Heart right ventricle (tissue), 16 donors: Measurements from ENCODE around the gene KIF26B. TPM values are rescaled to one million over a fixed set of nuclear protein-coding genes. Genes with fewer than 3 reads are reported as not detected.

Experiments
- ATAC-seq, 8 donors: fragments of 200-7000 bp; cut with Tn5 transposase; one replicate each; pipeline ENCODE4 v1.9.1; 2020; ENCODE audit warnings: mild to moderate bottlenecking in 8 of 8, moderate library complexity in 8 of 8, moderate number of reproducible peaks in 1 of 8
- DNase-seq, 2 donors: peaks; one replicate each; pipeline ENCODE4 v3.0.0-alpha.2; 2020
- H3K27ac ChIP-seq, 10 donors: fragments of 200-600 bp; sonication (generic) in 2 of 10; one replicate each; pipeline versions ENCODE4 v1.5.0 to v1.8.0; 2020 to 2022; ENCODE audit warnings: mild to moderate bottlenecking in 3 of 10
- H3K27me3 ChIP-seq, 7 donors: fragments of 200-600 bp; one replicate each; pipeline ENCODE4 v1.8.0; 2021 to 2022; ENCODE audit warnings: mild to moderate bottlenecking in 2 of 7
- H3K36me3 ChIP-seq, 9 donors: fragments of 200-600 bp; sonication (generic) in 1 of 9; one replicate each; pipeline versions ENCODE4 v1.5.0 to v1.8.0; 2020 to 2022; ENCODE audit warnings: mild to moderate bottlenecking in 2 of 9
- H3K4me1 ChIP-seq, 9 donors: fragments of 200-600 bp; sonication (generic) in 1 of 9; one replicate each; pipeline versions ENCODE4 v1.5.0 to v1.8.0; 2020 to 2022; ENCODE audit warnings: mild to moderate bottlenecking in 4 of 9
- H3K4me3 ChIP-seq, 10 donors: fragments of 200-600 bp; sonication (generic) in 2 of 10; one replicate each; pipeline versions ENCODE4 v1.5.0 to v1.8.0; 2020 to 2022; ENCODE audit warnings: mild to moderate bottlenecking in 7 of 10, moderate library complexity in 2 of 10
- H3K9me3 ChIP-seq, 11 donors: fragments of 200-600 bp in 10 of 11; sonication (generic) in 2 of 11; one replicate each; pipeline versions ENCODE4 v1.5.0 to v1.8.0; 2013 to 2022; ENCODE audit warnings: mild to moderate bottlenecking in 2 of 11, control low read depth in 1 of 11, moderate library complexity in 1 of 11
- CTCF ChIP-seq, 9 donors: fragments of 200-600 bp; sonication (generic) in 2 of 9; IDR thresholded peaks; one replicate each; pipeline versions ENCODE4 v1.5.0 to v1.8.0; 2021 to 2022; ENCODE audit warnings: antibody characterized with exemption in 9 of 9, mild to moderate bottlenecking in 5 of 9, moderate library complexity in 1 of 9
- WGBS, 2 donors: extraction: QIAGEN DNeasy Blood & Tissue Kit; methylation state at CpG; one replicate each; pipeline ENCODE4 v1.1.7; 2013; ENCODE audit warnings: inconsistent platforms in 1 of 2; 5-methylcytosine and 5-hydroxymethylcytosine counted together
- intact Hi-C, 10 donors: fragments of 100-400 bp; cut with DNase I; formaldehyde crosslinking; loops; one replicate each; pipeline versions ENCODE4 v1.11.1 to v1.14.2; 2022
- polyA plus RNA-seq, 2 donors: library from polyadenylated mRNA; stranded (reverse); fragments of 200-250 nt; gene quantifications; one replicate each; pipeline ENCODE4 v1.2.3, GENCODE V29; 2013
- total RNA-seq, 10 donors: library from RNA; stranded (reverse); fragmentation: NEBNext Ultra II Directional in 3 of 10; extraction: Animal tissue kit (Norgen Biotek cat#: 25700) in 3 of 10; gene quantifications; one replicate each; pipeline versions ENCODE4 v1.2.1 to v1.2.4, GENCODE V29; 2021 to 2023
- donor health status: Arrhythmogenic right ventricular cardiomyopathy.
- donor health status: ischemic (EF 13 %, LVEDD 7.1; RV severe dilation, severe dysfunction).
- donor health status: healthy with polysubstance abuse.
- donor health status: DM: no; HTN: yes; CAD: no.
- donor health status: DM: no; HTN: no; CAD: no.
- donor health status: ischemic (EF 25% LVEDD 6.9; RV normal size, moderate dysfunction).
- donor health status: ischemic (EF 25% LVEDD 5.7; RV mildly dilated, moderate dysfunction).
- donor health status: healthy.
- donor health status: DM: yes; HTN: yes; CAD: no.
- donor health status: Ischemic cardiomyopathy.
- donor health status: ischemic (EF 35%, LVEDD 5.7; RV mildly dilated, moderate dysfunction).
- donor health status: nonischemic (EF 11% LVEDD 7.7; RV severe dilation, severe dysfunction).
- donor health status: DM: yes; HTN: yes; CAD: no.
- donor health status: PGD.
- donor health status: ischemic (EF 29% LVEDD 5.4; RV normal size, mild dysfunction).
- donor health status: nonischemic (EF 23%, LVEDD 6.1; RV moderate dilation, normal function).

The KIF26B gene
- total and polyA plus RNA-seq, 12 donors: 0.66 to 8.8 (median 2.8) TPM

- Histone ChIP-seq H3K27ac (peak overlapping the region in 3 of 10 donors; percentile 20 to 71 (median 68)), H3K27me3 (peaks cover 0 to 23% (median 4%) of the 10 kb centered on the region in 7 donors), H3K9me3 (peaks cover 0 to 7% (median 0%) of the 10 kb centered on the region in 11 donors), H3K4me1 (peaks cover 0 to 17% (median 15%) of the 10 kb centered on the region in 9 donors), H3K4me3 (peak overlapping the region in 3 of 10 donors; percentile 13 to 37 (median 21)), H3K36me3 (no peaks in the 10 kb centered on the region)
- no peak for TF ChIP-seq CTCF (IDR thresholded peaks at IDR 0.05)
- peak in 1 of 2 donors; percentile 22 for DNase-seq
- 53 to 56% methylated on average over 16 of the region's 16 CpGs for WGBS, 2 donors
- intact Hi-C loops: no loop called here
- peak; percentile 23 to 87 (median 55) for ATAC-seq
Measured at GRCh38 chr1:245599371-245600174, 444.8 kb downstream of the KIF26B start.

- peaks cover 0 to 27% (median 23%) of the 10 kb centered on the region in 9 donors for H3K4me1 ChIP-seq
- H3K36me3 ChIP-seq: no peaks in the 10 kb centered on the region
- H3K27me3 ChIP-seq: peaks cover 0 to 26% (median 4%) of the 10 kb centered on the region in 7 donors
- DNase-seq (no peak), ATAC-seq (no peak)
- peak overlapping the region in 1 of 10 donors; percentile 71 for H3K27ac ChIP-seq
- 91 to 92% methylated on average over 4 of the region's 4 CpGs for WGBS, 2 donors
- intact Hi-C loops: no loop called here
- no peak overlapping the region for H3K4me3 ChIP-seq
- no peak for TF ChIP-seq CTCF (IDR thresholded peaks at IDR 0.05)
- no peaks in the 10 kb centered on the region for H3K9me3 ChIP-seq
Measured at GRCh38 chr1:245600658-245601057, 445.9 kb downstream of the KIF26B start.

GRCh38 chr1:245603311-245603865 lies 448.6 kb downstream of the KIF26B start:
- Histone ChIP-seq H3K36me3 (no peaks in the 10 kb centered on the region), H3K9me3 (no peaks in the 10 kb centered on the region), H3K27me3 (peaks cover 0 to 31% (median 4%) of the 10 kb centered on the region in 7 donors), H3K4me3 (no peak overlapping the region), H3K27ac (no peak overlapping the region), H3K4me1 (peaks cover 0 to 31% (median 22%) of the 10 kb centered on the region in 9 donors)
- no peak for ATAC-seq
- DNase-seq: no peak
- intact Hi-C loops: no loop called here
- TF ChIP-seq CTCF (IDR thresholded peaks at IDR 0.05): no peak
- WGBS, 2 donors: 89 to 92% methylated on average over 6 of the region's 6 CpGs

GRCh38 chr1:245604979-245605378 lies 450.2 kb downstream of the KIF26B start:
- no peak for DNase-seq
- ATAC-seq: peak in 4 of 8 donors; percentile 9 to 70 (median 51)
- intact Hi-C loops: loop anchor here in 1 of 10 donors (5.0 kb wide), 1 partner anchor 887 kb away; no protein-coding TSS in a partner anchor
- Histone ChIP-seq H3K27me3 (peaks cover 0 to 31% (median 4%) of the 10 kb centered on the region in 7 donors), H3K36me3 (no peaks in the 10 kb centered on the region), H3K9me3 (no peaks in the 10 kb centered on the region), H3K27ac (peak overlapping the region in 1 of 10 donors; percentile 6), H3K4me1 (peaks cover 0 to 16% (median 10%) of the 10 kb centered on the region in 9 donors), H3K4me3 (no peak overlapping the region)
- TF ChIP-seq CTCF (IDR thresholded peaks at IDR 0.05): no peak
- 50 to 52% methylated on average over 9 of the region's 9 CpGs for WGBS, 2 donors
